PC-9 (cell line): ENCODE results near the gene TMEM132D. TPM values are rescaled to one million over a fixed set of nuclear protein-coding genes. Genes with fewer than 3 reads are reported as not detected.

Experiments
- BruUV-seq: library from RNA; stranded (reverse); fragments of 400-500 nt; replicated peaks from 2 replicates; lab custom pipeline; 2021; lab: Mats Ljungman, UMichigan
- CTCF ChIA-PET: fragments of 300-600 bp; sonication (Branson Sonifier 250); formaldehyde crosslinking; loops from one replicate; lab custom pipeline; 2022; ENCODE audit warnings: antibody characterized with exemption; lab: Charles Lee
- POLR2A ChIA-PET: fragments of 300-600 bp; sonication (Branson Sonifier 250); formaldehyde crosslinking; loops from one replicate; lab custom pipeline; 2022; ENCODE audit warnings: antibody characterized with exemption; ENCODE audit not compliant: unreplicated experiment; lab: Charles Lee
- DNase-seq, 2 experiments: peaks; one replicate each; pipeline versions ENCODE4 v3.0.0 to v3.0.0-alpha.2; 2015 to 2022; ENCODE audit warnings: mixed read lengths in 1 of 2
- H2AFZ ChIP-seq: fragments of 200-600 bp; sonication (generic); 2 replicates; pipeline ENCODE4 v1.8.1; 2017; ENCODE audit warnings: antibody characterized with exemption
- H3F3A ChIP-seq: fragments of 200-600 bp; sonication (generic); 2 replicates; pipeline ENCODE4 v1.8.1; 2017; ENCODE audit warnings: antibody characterized with exemption, mild to moderate bottlenecking, low read depth; ENCODE audit not compliant: insufficient read depth
- H3K27ac ChIP-seq: fragments of 200-600 bp; sonication (generic); 2 replicates; pipeline ENCODE4 v1.6.1; 2016; ENCODE audit warnings: mixed run types
- H3K27me3 ChIP-seq: fragments of 200-600 bp; sonication (generic); 2 replicates; pipeline ENCODE4 v1.6.1; 2016; ENCODE audit warnings: low read depth, mixed run types; ENCODE audit not compliant: insufficient read depth
- H3K36me3 ChIP-seq: fragments of 200-600 bp; sonication (generic); 2 replicates; pipeline ENCODE4 v1.6.1; 2016; ENCODE audit warnings: low read depth, mixed run types
- H3K4me1 ChIP-seq: fragments of 200-600 bp; sonication (generic); replicated peaks from 2 replicates; pipeline ENCODE4 v1.6.1; 2016; ENCODE audit warnings: mixed run types; ENCODE audit not compliant: insufficient read depth
- H3K4me2 ChIP-seq: fragments of 200-600 bp; sonication (generic); 2 replicates; pipeline ENCODE4 v1.6.1; 2017; ENCODE audit warnings: mixed run types
- H3K4me3 ChIP-seq: fragments of 200-600 bp; sonication (generic); 2 replicates; pipeline ENCODE4 v1.6.1; 2016; ENCODE audit warnings: mixed run types
- H3K79me2 ChIP-seq: fragments of 200-600 bp; sonication (generic); 2 replicates; pipeline ENCODE4 v1.6.1; 2017; ENCODE audit warnings: low read depth, mixed run types
- H3K9me2 ChIP-seq: fragments of 200-600 bp; sonication (generic); 2 replicates; pipeline ENCODE4 v1.8.1; 2017; ENCODE audit warnings: mild to moderate bottlenecking; ENCODE audit not compliant: insufficient read depth
- H3K9me3 ChIP-seq: fragments of 200-600 bp; sonication (generic); 2 replicates; pipeline ENCODE4 v1.8.1; 2016; ENCODE audit warnings: low read depth; ENCODE audit not compliant: insufficient read depth
- H4K20me1 ChIP-seq: fragments of 200-600 bp; sonication (generic); 2 replicates; pipeline ENCODE4 v1.8.1; 2017; ENCODE audit not compliant: insufficient read depth
- EZH2 ChIP-seq: fragments of 200-600 bp; sonication (generic); IDR thresholded peaks from 2 replicates; pipeline ENCODE4 v1.8.0; 2017; ENCODE audit warnings: antibody characterized with exemption, low read depth
- intact Hi-C: fragments of 100-400 bp; cut with micrococcal nuclease; formaldehyde crosslinking; loops from one replicate; pipeline ENCODE4 v1.10.0; 2022; ENCODE audit not compliant: unreplicated experiment
- total RNA-seq: library from RNA; stranded (reverse); gene quantifications from 2 replicates; pipeline ENCODE4 v1.2.3, GENCODE V29; 2021
- TF ChIP-seq, protein P1 (sequence below): fragments of 200-600 bp; sonication (generic); conservative IDR thresholded peaks from 2 replicates; pipeline ENCODE4 v1.6.1; 2017; ENCODE audit warnings: mixed run types, antibody characterized with exemption, mild to moderate bottlenecking, moderate library complexity

TMEM132D gene
- total RNA-seq, 1 experiment from 2014 or later = not detected

DNA sequence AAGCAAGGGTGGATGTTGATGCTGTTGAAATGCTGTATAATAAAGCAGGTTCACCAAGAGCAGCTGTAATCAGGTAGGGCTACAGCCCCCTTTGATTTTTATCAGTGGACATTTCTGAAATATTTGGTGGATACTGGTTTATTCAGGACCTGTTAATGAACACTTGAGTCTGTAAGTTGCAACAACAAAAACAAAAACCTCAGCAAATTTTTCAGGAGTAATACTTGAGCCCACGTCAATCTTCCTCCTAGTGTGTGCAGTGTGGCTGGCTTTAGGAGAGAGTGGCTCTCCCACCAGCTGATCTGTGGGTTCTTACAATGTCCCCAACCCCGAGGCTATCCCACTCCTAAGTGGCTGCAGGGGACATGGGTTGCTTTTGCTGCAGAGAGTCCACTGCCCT is 702.8 kb downstream of the TMEM132D start:
- H3K27ac ChIP-seq = no peak overlapping the region
- no peak overlapping the region for H3K4me2 ChIP-seq
- H3K79me2 ChIP-seq = no peaks in the 10 kb centered on the region
- no peaks in the 10 kb centered on the region for H3K36me3 ChIP-seq
- no peak overlapping the region for H2AFZ ChIP-seq
- ChIA-PET CTCF (no interaction called here), POLR2A (no interaction called here)
- intact Hi-C loops = no loop called here
- no peaks in the 10 kb centered on the region for H3K9me3 ChIP-seq
- no TSS peak for BruUV-seq
- no peak for TF ChIP-seq EZH2
- TF ChIP-seq, protein P1, sequence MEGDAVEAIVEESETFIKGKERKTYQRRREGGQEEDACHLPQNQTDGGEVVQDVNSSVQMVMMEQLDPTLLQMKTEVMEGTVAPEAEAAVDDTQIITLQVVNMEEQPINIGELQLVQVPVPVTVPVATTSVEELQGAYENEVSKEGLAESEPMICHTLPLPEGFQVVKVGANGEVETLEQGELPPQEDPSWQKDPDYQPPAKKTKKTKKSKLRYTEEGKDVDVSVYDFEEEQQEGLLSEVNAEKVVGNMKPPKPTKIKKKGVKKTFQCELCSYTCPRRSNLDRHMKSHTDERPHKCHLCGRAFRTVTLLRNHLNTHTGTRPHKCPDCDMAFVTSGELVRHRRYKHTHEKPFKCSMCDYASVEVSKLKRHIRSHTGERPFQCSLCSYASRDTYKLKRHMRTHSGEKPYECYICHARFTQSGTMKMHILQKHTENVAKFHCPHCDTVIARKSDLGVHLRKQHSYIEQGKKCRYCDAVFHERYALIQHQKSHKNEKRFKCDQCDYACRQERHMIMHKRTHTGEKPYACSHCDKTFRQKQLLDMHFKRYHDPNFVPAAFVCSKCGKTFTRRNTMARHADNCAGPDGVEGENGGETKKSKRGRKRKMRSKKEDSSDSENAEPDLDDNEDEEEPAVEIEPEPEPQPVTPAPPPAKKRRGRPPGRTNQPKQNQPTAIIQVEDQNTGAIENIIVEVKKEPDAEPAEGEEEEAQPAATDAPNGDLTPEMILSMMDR = no peak
- H3K9me2 ChIP-seq = no peaks in the 10 kb centered on the region
- H3F3A ChIP-seq = no peaks in the 10 kb centered on the region
- H3K4me3 ChIP-seq = no peak overlapping the region
- H3K27me3 ChIP-seq = 0 out of 2 replicates have a peak, but pooled peaks cover 5% of the 10 kb centered on the region
- no peaks in the 10 kb centered on the region for H4K20me1 ChIP-seq
- no peak for DNase-seq
- H3K4me1 ChIP-seq = no peaks in the 10 kb centered on the region

DNA sequence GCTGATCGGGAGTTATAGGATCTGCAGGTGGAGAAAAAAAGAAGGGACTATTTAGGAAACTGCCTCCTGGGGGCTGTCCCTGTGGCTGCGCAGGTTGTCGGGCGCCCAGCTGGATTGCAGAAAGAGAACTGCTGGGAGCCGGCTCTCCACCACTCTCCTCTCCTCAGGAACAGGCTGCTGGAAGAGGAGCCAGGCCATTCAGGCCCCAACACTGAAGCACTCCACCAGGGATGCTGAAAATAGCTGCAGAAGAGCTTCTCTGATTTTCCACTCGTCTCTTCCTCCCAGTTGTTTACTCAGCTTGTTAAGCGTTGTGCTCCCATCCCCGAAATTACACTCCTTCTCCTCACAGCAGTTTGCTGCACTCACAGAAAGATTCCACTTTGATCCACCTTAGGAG is 703.2 kb downstream of the TMEM132D start:
- Histone ChIP-seq H3K4me2 (no peak overlapping the region), H3K36me3 (no peaks in the 10 kb centered on the region), H3K4me1 (no peaks in the 10 kb centered on the region), H3K9me2 (no peaks in the 10 kb centered on the region), H2AFZ (no peak overlapping the region), H3K27me3 (0 out of 2 replicates have a peak, but pooled peaks cover 5% of the 10 kb centered on the region), H3K9me3 (no peaks in the 10 kb centered on the region), H3K79me2 (no peaks in the 10 kb centered on the region), H3F3A (no peaks in the 10 kb centered on the region), H3K27ac (no peak overlapping the region), H4K20me1 (no peaks in the 10 kb centered on the region), H3K4me3 (no peak overlapping the region)
- no peak for TF ChIP-seq EZH2
- TF ChIP-seq, protein P1 = no peak
- POLR2A ChIA-PET = no interaction called here
- no peak for DNase-seq
- CTCF ChIA-PET = no interaction called here
- no TSS peak for BruUV-seq
- intact Hi-C loops = no loop called here

DNA sequence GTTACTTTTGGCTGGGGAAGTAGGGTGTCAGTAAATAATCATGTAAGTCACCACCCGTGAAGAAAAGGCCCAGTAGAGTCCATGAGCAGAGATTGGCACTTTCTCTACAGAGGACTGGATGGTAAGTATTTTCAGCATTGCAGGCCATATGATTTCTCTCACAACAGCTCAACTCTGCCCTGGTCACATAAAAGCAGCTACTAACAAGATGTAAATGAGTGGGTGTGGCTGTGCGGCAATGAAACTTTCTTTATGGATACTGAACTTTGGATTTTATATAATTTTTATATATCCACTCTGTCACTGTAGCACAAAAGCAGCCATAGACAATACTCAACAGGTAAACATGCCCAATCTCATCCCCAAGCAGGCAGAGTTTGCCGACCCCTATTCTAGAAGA is 706.9 kb downstream of the TMEM132D start:
- Histone ChIP-seq H3K27me3 (0 out of 2 replicates have a peak, but pooled peaks cover 5% of the 10 kb centered on the region), H3K4me1 (no peaks in the 10 kb centered on the region), H3K27ac (no peak overlapping the region), H3K4me2 (no peak overlapping the region), H3K9me3 (peaks cover 6% of the 10 kb centered on the region; the same call in 1 of the 2 replicates), H3K4me3 (no peak overlapping the region), H3F3A (no peaks in the 10 kb centered on the region), H2AFZ (no peak overlapping the region), H3K36me3 (no peaks in the 10 kb centered on the region), H3K9me2 (no peaks in the 10 kb centered on the region), H3K79me2 (no peaks in the 10 kb centered on the region), H4K20me1 (no peaks in the 10 kb centered on the region)
- BruUV-seq = no TSS peak
- DNase-seq = no peak
- ChIA-PET POLR2A (no interaction called here), CTCF (no interaction called here)
- intact Hi-C loops = no loop called here
- TF ChIP-seq, protein P1 = no peak
- no peak for TF ChIP-seq EZH2
